Caco-2 (cell line): ENCODE data around the gene CDKN2AIPNL. TPM values are rescaled to one million over a fixed set of nuclear protein-coding genes. Genes with fewer than 3 reads are reported as not detected.
A peak's percentile ranks its signal among the peaks of the same experiment; 100 is the strongest.

Source experiments
- BruUV-seq: library from RNA; stranded (reverse); fragments of 400-500 nt; replicated peaks from 2 replicates; lab custom pipeline; 2021; lab: Mats Ljungman, UMichigan
- CTCF ChIA-PET: fragments of 300-600 bp; sonication (Branson Sonifier 250); formaldehyde crosslinking; loops from one replicate; lab custom pipeline; 2022; ENCODE audit warnings: antibody characterized with exemption; lab: Charles Lee
- POLR2A ChIA-PET: fragments of 300-600 bp; sonication (Branson Sonifier 250); formaldehyde crosslinking; loops from one replicate; lab custom pipeline; 2022; ENCODE audit warnings: antibody characterized with exemption; lab: Charles Lee
- DNase-seq, 2 experiments: peaks; one replicate each; pipeline versions ENCODE4 v3.0.0 to v3.0.0-alpha.2; 2020 to 2022
- H3K27me3 ChIP-seq: replicated peaks from 2 replicates; pipeline ENCODE4 v1.6.0; 2011; ENCODE audit warnings: low read length; ENCODE audit not compliant: control insufficient read depth, insufficient read depth
- H3K36me3 ChIP-seq: 2 replicates; pipeline ENCODE4 v1.5.1; 2011; ENCODE audit warnings: low read length; ENCODE audit not compliant: control insufficient read depth, insufficient read depth
- H3K4me1 ChIP-seq: fragments of 250-450 bp; sonication (Bioruptor Pico); 2 replicates; pipeline ENCODE4 v1.5.1; 2020; ENCODE audit warnings: mild to moderate bottlenecking
- H3K4me3 ChIP-seq: 2 replicates; pipeline ENCODE4 v1.5.1; 2011; ENCODE audit warnings: low read depth, mild to moderate bottlenecking, control low read depth, low read length
- H3K9me3 ChIP-seq: fragments of 250-450 bp; sonication (Bioruptor Pico); 2 replicates; pipeline ENCODE4 v1.5.1; 2020; ENCODE audit warnings: mild to moderate bottlenecking, moderate library complexity
- H3K27ac Mint-ChIP-seq: one replicate; pipeline ENCODE4 v1.8.0; 2022; ENCODE audit warnings: mixed read lengths; ENCODE audit not compliant: unreplicated experiment
- H3K27me3 Mint-ChIP-seq: one replicate; pipeline ENCODE4 v1.8.0; 2022; ENCODE audit warnings: mixed read lengths; ENCODE audit not compliant: insufficient read depth, unreplicated experiment
- H3K36me3 Mint-ChIP-seq: one replicate; pipeline ENCODE4 v1.8.0; 2022; ENCODE audit warnings: mild to moderate bottlenecking, mixed read lengths; ENCODE audit not compliant: insufficient read depth, unreplicated experiment
- H3K4me1 Mint-ChIP-seq: one replicate; pipeline ENCODE4 v1.8.0; 2022; ENCODE audit warnings: low read depth, mixed read lengths; ENCODE audit not compliant: unreplicated experiment
- H3K4me3 Mint-ChIP-seq: one replicate; pipeline ENCODE4 v1.8.0; 2022; ENCODE audit warnings: mild to moderate bottlenecking, moderate library complexity, mixed read lengths; ENCODE audit not compliant: unreplicated experiment
- H3K9me3 Mint-ChIP-seq: one replicate; pipeline ENCODE4 v1.8.0; 2022; ENCODE audit warnings: mixed read lengths; ENCODE audit not compliant: unreplicated experiment
- intact Hi-C: fragments of 100-400 bp; cut with micrococcal nuclease; formaldehyde crosslinking; loops from one replicate; pipeline ENCODE4 v1.10.0; 2022; ENCODE audit not compliant: unreplicated experiment
- total RNA-seq: library from RNA; stranded (reverse); gene quantifications from 2 replicates; pipeline ENCODE4 v1.2.3, GENCODE V29; 2022
- TF ChIP-seq, protein P1 (sequence below), 2 experiments: fragments of 200-600 bp in 1 of 2; IDR thresholded peaks; 1 replicate in 1 of 2; 2 replicates in 1 of 2; pipeline versions ENCODE4 v1.5.1 to v1.8.0; 2011 to 2022; ENCODE audit warnings: antibody characterized with exemption in 1 of 2, control low read depth in 1 of 2, inconsistent platforms in 1 of 2, low read depth in 1 of 2, low read length in 1 of 2, mild to moderate bottlenecking in 1 of 2, moderate library complexity in 1 of 2; ENCODE audit not compliant: insufficient read depth in 1 of 2, severe bottlenecking in 1 of 2, unreplicated experiment in 1 of 2

The CDKN2AIPNL gene
- total RNA-seq, 1 experiment from 2014 or later: 53.2 TPM

DNA sequence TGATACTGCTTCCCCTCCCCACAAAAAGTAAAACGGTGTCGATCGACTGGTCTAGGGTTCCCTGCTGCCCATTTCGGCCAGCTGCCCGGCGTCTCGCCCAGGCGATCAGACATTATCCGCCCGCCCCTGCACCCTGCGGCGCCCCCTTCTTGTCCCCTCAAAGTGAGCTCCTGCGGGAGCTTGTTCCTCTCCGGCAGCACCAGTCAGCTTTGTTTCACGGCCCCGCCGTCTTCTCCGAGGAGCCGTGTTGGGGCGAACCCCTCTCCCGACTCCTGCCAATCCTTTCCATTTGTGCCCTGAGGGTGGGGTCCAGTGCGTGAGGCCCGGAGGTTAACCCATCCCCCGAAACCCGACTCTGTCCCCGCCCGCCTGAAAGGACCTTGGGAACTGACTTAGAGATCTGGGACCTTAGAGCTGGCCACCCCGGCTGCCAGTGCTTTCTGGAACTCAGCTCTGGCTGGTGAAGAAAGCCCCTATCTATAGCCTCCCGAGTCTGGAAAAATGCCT is 39.8 kb downstream of the CDKN2AIPNL start:
- ChIA-PET CTCF (interaction anchor here (0.7 to 1.0 kb wide), 2 partner anchors 140 to 215 kb away, joined by 5 read pairs; no protein-coding TSS in a partner anchor), POLR2A (interaction anchor here (0.6 to 1.2 kb wide), 9 partner anchors 43 to 195 kb away, joined by 3 to 11 read pairs (median 4); partner anchors contain the start of gene SKP1)
- Histone ChIP-seq H3K4me3 (peak overlapping the region; percentile 98), H3K9me3 (no peaks in the 10 kb centered on the region), H3K4me1 (no peaks in the 10 kb centered on the region), H3K36me3 (peaks cover 2% of the 10 kb centered on the region), H3K27me3 (no peaks in the 10 kb centered on the region)
- TF ChIP-seq, protein P1, sequence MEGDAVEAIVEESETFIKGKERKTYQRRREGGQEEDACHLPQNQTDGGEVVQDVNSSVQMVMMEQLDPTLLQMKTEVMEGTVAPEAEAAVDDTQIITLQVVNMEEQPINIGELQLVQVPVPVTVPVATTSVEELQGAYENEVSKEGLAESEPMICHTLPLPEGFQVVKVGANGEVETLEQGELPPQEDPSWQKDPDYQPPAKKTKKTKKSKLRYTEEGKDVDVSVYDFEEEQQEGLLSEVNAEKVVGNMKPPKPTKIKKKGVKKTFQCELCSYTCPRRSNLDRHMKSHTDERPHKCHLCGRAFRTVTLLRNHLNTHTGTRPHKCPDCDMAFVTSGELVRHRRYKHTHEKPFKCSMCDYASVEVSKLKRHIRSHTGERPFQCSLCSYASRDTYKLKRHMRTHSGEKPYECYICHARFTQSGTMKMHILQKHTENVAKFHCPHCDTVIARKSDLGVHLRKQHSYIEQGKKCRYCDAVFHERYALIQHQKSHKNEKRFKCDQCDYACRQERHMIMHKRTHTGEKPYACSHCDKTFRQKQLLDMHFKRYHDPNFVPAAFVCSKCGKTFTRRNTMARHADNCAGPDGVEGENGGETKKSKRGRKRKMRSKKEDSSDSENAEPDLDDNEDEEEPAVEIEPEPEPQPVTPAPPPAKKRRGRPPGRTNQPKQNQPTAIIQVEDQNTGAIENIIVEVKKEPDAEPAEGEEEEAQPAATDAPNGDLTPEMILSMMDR (IDR thresholded peaks at IDR 0.05; ENCODE audit: insufficient read depth in 1 of 2, low read depth in 1 of 2, low read length in 1 of 2, severe bottlenecking in 1 of 2, unreplicated experiment in 1 of 2): no peak
- Mint-ChIP-seq H3K36me3 (peaks cover 59% of the 10 kb centered on the region), H3K27ac (peak overlapping the region; percentile 99), H3K4me1 (peaks cover 16% of the 10 kb centered on the region), H3K4me3 (peak overlapping the region; percentile 97), H3K9me3 (no peaks in the 10 kb centered on the region), H3K27me3 (no peaks in the 10 kb centered on the region)
- BruUV-seq: no TSS peak
- peak; percentile 76 to 81 for DNase-seq
- intact Hi-C loops: loop anchor here (1.0 to 5.0 kb wide), 5 partner anchors 26 to 155 kb away; partner anchors contain the start of genes JADE2 and PPP2CA

DNA sequence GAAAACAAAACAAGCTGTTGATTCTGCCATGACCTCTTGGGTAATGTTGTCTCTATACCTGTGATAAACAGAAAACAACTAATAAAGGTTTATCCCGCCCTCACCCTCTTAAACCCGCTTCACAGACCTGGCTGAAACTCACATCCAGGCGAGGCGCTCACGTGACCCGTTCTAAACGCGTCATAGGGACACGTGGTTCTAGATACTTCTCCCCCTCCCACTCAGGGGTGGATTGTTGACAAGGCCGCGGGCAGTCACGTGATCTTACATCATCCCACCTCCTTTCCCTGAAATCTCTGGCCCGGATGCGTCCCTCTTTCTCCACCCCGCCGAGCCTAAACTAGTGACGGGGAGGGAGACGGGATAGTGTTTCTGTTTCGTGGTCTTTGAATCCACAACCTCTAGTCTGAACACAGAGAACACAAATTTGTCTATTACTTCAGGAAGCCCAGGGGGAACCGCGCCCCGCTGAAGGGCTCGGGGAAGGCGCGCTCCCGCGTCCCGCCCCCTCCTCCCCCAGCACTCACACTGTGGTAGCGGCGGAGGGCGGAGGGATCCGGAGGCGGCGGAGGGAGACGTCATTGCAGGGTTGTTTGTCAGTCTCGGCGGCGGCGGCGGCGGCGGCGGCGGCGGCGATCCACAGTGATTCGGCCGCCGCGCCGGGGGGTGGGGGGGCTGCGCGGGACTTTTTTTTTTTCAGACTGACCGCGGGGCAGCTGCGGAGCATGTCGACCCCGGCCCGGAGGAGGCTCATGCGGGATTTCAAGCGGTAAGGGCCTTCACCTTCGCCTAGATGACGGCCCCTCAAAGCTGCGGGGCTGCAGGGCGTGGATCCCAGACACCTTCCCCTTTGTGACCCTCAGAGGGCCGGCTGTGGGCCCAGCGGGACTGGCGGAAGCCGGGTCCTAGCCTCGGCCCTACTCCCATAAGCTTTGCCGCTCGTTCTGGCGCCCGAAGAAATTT is 40.5 kb downstream of the CDKN2AIPNL start, which contains the start of gene UBE2B:
UBE2B (plus strand) TSS at position 699 of the 963 bp plus-strand sequence; CDS start at position 726, 27 bp downstream.
- Histone ChIP-seq H3K4me1 (peaks cover 2% of the 10 kb centered on the region; the same call in 1 of the 2 replicates), H3K36me3 (peaks cover 2% of the 10 kb centered on the region), H3K9me3 (no peaks in the 10 kb centered on the region), H3K27me3 (no peaks in the 10 kb centered on the region), H3K4me3 (peak within 1 kb of the TSS; percentile 98)
- Mint-ChIP-seq H3K27me3 (no peaks in the 10 kb centered on the region), H3K36me3 (peaks cover 54% of the 10 kb centered on the region), H3K27ac (peak within 1 kb of the TSS; percentile 99), H3K9me3 (no peaks in the 10 kb centered on the region), H3K4me1 (peaks cover 20% of the 10 kb centered on the region), H3K4me3 (peak within 1 kb of the TSS; percentile 97)
- TF ChIP-seq, protein P1 (IDR thresholded peaks at IDR 0.05; ENCODE audit: insufficient read depth in 1 of 2, low read depth in 1 of 2, low read length in 1 of 2, severe bottlenecking in 1 of 2, unreplicated experiment in 1 of 2): no peak
- CTCF ChIA-PET: interaction anchor here (0.6 to 1.0 kb wide), 4 partner anchors 140 to 237 kb away, joined by 3 to 5 read pairs (median 4); no protein-coding TSS in a partner anchor
- POLR2A ChIA-PET: interaction anchor here (0.6 to 1.2 kb wide), 5 partner anchors 62 to 194 kb away, joined by 3 to 6 read pairs (median 3); no protein-coding TSS in a partner anchor
- no TSS peak for BruUV-seq
- intact Hi-C loops: loop anchor here (1.0 to 5.0 kb wide), 5 partner anchors 25 to 156 kb away; partner anchors contain the start of genes JADE2 and PPP2CA
- DNase-seq: peak; percentile 97 to 99
